Transverse colon (tissue), 4 donors: Measurements from ENCODE around the gene MAN1C1. TPM values are rescaled to one million over a fixed set of nuclear protein-coding genes. Genes with fewer than 3 reads are reported as not detected.
A peak's percentile ranks its signal among the peaks of the same experiment; 100 is the strongest.

Source experiments
- DNase-seq: peaks from one replicate; pipeline ENCODE4 v3.0.0-alpha.2; 2019
- H3K27ac ChIP-seq, 4 donors: fragments of 200-600 bp; sonication (generic); 2 replicates each; pipeline ENCODE4 v1.5.1; 2016 to 2018; ENCODE audit warnings: inconsistent platforms in 4 of 4
- H3K27me3 ChIP-seq: fragments of 200-600 bp; sonication (generic); 2 replicates; pipeline ENCODE4 v1.5.1; 2017; ENCODE audit warnings: inconsistent platforms
- H3K36me3 ChIP-seq, 4 donors: fragments of 200-600 bp; sonication (generic); 2 replicates each; pipeline ENCODE4 v1.5.1; 2017 to 2019; ENCODE audit warnings: inconsistent platforms in 4 of 4
- H3K4me1 ChIP-seq, 4 donors: fragments of 200-600 bp; sonication (generic); 2 replicates each; pipeline ENCODE4 v1.5.1; 2017 to 2020; ENCODE audit warnings: inconsistent platforms in 4 of 4
- H3K4me3 ChIP-seq, 4 donors: fragments of 200-600 bp; sonication (generic); 1 replicate in 1 of 4; 2 replicates in 3 of 4; pipeline versions ENCODE4 v1.5.1 to v1.6.1; 2017 to 2019; ENCODE audit warnings: inconsistent platforms in 4 of 4
- H3K9me3 ChIP-seq, 2 donors: fragments of 200-600 bp; sonication (generic); 2 replicates each; pipeline ENCODE4 v1.5.1; 2017 to 2019; ENCODE audit warnings: inconsistent platforms in 2 of 2
- CTCF ChIP-seq, 5 experiments: fragments of 200-600 bp in 3 of 5; fragments of 450-650 bp in 2 of 5; sonication (generic) in 3 of 5; IDR thresholded peaks; 1 replicate in 2 of 5; 2 replicates in 3 of 5; pipeline ENCODE4 v1.5.1; 2016 to 2017; ENCODE audit warnings: antibody characterized with exemption in 5 of 5, inconsistent platforms in 3 of 5, mild to moderate bottlenecking in 2 of 5, moderate library complexity in 1 of 5
- EP300 ChIP-seq: sonication (generic); formaldehyde crosslinking; IDR thresholded peaks from one replicate; pipeline ENCODE4 v1.6.1; 2017; ENCODE audit warnings: antibody characterized with exemption, low read depth
- POLR2A ChIP-seq: fragments of 450-650 bp; IDR thresholded peaks from one replicate; pipeline ENCODE4 v1.6.1; 2016; ENCODE audit warnings: antibody characterized with exemption, mild to moderate bottlenecking, moderate library complexity
- POLR2AphosphoS5 ChIP-seq, 3 donors: sonication (generic); formaldehyde crosslinking; IDR thresholded peaks; one replicate each; pipeline ENCODE4 v1.6.1; 2016; ENCODE audit warnings: antibody characterized with exemption in 3 of 3
- WGBS, 2 donors: methylation state at CpG; one replicate each; pipeline ENCODE4 v1.1.5; 2018; ENCODE audit warnings: low coverage in 1 of 2; 5-methylcytosine and 5-hydroxymethylcytosine counted together
- in situ Hi-C, 4 donors: fragments of 200-750 bp; cut with MboI; loops; one replicate each; pipeline versions ENCODE4 v1.15.0 to v1.15.1; 2017; ENCODE audit warnings: low sequenced_read_pairs in 3 of 4, low pct_ligation_motif_present in 1 of 4, low pct_unique_long_range_greater_than_20kb in 1 of 4
- intact Hi-C: fragments of 100-400 bp; cut with DNase I; formaldehyde crosslinking; loops from one replicate; pipeline ENCODE4 v1.15.1; 2023; ENCODE audit warnings: low total_unique reads
- total RNA-seq, 4 donors: library from RNA; depleted of rRNA; stranded (reverse); fragments of >200 nt; gene quantifications; one replicate each; pipeline ENCODE4 v1.1.0, GENCODE V29; 2016

The MAN1C1 gene
- total RNA-seq, 4 donors from 2014 or later, result 2.4 to 6.8 (median 4.3) TPM

- TF ChIP-seq EP300 (no peak), POLR2A (no peak), CTCF (IDR thresholded peaks at IDR 0.05) (no peak), POLR2AphosphoS5 (IDR thresholded peaks at IDR 0.05) (no peak)
- in situ Hi-C loops, result loop anchor here in 3 of 4 donors (10.0 to 25.0 kb wide), 2 partner anchors 180 to 182 kb away; partner anchors contain the start of gene MAN1C1 (in 3 of the 3)
- intact Hi-C loops, result no loop called here
- Histone ChIP-seq H3K4me1 (peaks cover 4 to 7% (median 6%) of the 10 kb centered on the region in 4 donors), H3K9me3 (no peaks in the 10 kb centered on the region), H3K36me3 (no peaks in the 10 kb centered on the region), H3K27me3 (no peaks in the 10 kb centered on the region), H3K4me3 (no peak overlapping the region), H3K27ac (no peak overlapping the region)
- no peak for DNase-seq
- 72 to 74% methylated on average over 6 to 8 of the region's 8 CpGs for WGBS, 2 donors
Observed at GRCh38 chr1:25794325-25794724, 177.7 kb downstream of the MAN1C1 start.

- H3K36me3 ChIP-seq, result no peaks in the 10 kb centered on the region
- intact Hi-C loops (loop anchor here (5.0 kb wide), 1 partner anchor 183 kb away; no protein-coding TSS in a partner anchor), in situ Hi-C loops (loop anchor here (5.0 to 25.0 kb wide), 3 partner anchors 180 to 183 kb away; partner anchors contain the start of gene MAN1C1 (in 3 of the 4))
- H3K27ac ChIP-seq, result no peak overlapping the region
- H3K4me3 ChIP-seq, result no peak overlapping the region
- TF ChIP-seq EP300 (no peak), CTCF (IDR thresholded peaks at IDR 0.05) (no peak), POLR2AphosphoS5 (IDR thresholded peaks at IDR 0.05) (no peak), POLR2A (no peak)
- no peak for DNase-seq
- H3K9me3 ChIP-seq, result no peaks in the 10 kb centered on the region
- WGBS, 2 donors, result 49 to 62% methylated on average over 2 of the region's 2 CpGs
- no peaks in the 10 kb centered on the region for H3K27me3 ChIP-seq
- peaks cover 8 to 12% (median 11%) of the 10 kb centered on the region in 4 donors for H3K4me1 ChIP-seq
Observed at GRCh38 chr1:25795211-25795610, 178.6 kb downstream of the MAN1C1 start.

DNA sequence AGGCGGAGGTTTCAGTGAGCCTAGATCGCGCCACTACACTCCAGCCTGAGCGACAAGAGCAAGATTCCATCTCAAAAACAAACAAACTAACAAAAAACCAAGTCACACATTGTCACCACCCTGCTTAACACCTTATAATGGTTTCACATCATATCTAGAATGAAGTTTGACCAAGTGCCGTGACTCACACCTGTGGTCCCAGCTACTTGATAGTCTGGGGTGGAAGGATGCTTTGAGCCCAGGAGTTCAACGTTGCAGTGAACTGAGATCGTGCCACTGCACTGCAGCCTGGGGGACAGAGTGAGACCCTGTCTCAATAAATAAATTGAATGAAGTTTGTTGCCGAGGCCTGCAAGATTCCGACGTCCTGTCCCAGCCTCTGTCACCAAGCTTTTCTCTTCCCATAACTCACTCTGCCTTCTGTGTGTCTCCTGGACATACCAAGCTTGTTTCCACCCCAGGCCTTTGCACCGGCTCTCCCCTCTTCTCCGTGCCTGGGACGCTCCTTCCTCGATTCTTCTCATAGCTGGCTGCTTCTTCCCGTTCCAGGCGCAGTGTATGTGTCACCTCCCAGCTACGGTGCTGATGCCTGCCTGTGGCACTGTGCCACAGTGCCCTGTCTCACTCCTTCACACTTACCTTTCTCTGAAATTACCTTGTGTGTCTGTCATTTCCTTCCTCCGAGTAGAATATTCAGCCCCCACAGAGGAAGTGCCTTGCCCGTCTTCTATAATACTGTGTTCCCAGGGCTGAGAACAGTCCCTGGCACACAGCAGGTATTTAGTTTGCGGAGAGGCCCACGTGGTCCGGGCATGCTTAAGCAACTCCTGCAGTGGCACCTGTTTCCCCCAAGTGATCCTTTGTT is 179.6 kb downstream of the MAN1C1 start:
- Histone ChIP-seq H3K4me1 (peaks cover 15 to 19% (median 18%) of the 10 kb centered on the region in 4 donors), H3K9me3 (no peaks in the 10 kb centered on the region), H3K27me3 (no peaks in the 10 kb centered on the region), H3K4me3 (no peak overlapping the region), H3K36me3 (no peaks in the 10 kb centered on the region), H3K27ac (peak overlapping the region in 1 of 4 donors; percentile 8)
- 71 to 84% methylated on average over 14 to 22 of the region's 22 CpGs for WGBS, 2 donors
- in situ Hi-C loops (loop anchor here (5.0 to 25.0 kb wide), 3 partner anchors 181 to 184 kb away; partner anchors contain the start of gene MAN1C1 (in 3 of the 4)), intact Hi-C loops (loop anchor here (5.0 kb wide), 1 partner anchor 184 kb away; no protein-coding TSS in a partner anchor)
- TF ChIP-seq POLR2A (no peak), CTCF (IDR thresholded peaks at IDR 0.05) (no peak), EP300 (no peak)
- DNase-seq, result no peak

DNA sequence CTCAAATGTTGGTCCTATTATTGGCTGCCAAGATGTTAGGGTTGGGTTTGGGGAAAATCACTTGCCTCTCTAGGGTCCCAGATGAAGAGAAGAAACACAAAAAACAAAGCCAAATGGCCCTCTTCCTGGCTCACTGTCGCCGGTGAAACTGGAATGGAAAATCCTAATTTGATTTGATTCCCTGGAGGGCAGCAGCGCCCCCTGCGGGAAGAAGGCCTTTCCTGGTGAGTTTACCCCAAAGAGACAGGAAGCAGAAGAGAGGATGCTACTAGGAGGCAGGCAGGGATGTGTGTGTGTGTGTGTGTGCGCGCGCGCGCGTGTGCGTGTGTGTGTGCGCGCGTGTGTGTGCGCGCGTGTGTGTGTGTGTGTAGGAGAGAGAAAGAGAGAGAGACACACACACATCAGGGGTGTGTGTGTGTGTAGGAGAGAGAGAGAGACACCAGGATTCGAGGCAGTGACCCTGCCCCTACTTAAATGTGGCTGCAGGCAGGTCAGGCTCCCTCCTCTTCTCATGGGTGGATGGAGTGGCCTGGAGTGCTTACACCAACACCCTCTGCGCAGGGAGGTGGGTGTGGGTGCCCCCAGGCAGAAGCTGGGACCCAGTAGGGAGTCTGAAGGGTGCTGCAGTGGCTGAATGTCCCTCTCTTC is 180.3 kb downstream of the MAN1C1 start:
- Histone ChIP-seq H3K27me3 (no peaks in the 10 kb centered on the region), H3K4me1 (peaks cover 17 to 23% (median 18%) of the 10 kb centered on the region in 4 donors), H3K36me3 (no peaks in the 10 kb centered on the region), H3K27ac (peak overlapping the region in 1 of 4 donors; percentile 8), H3K9me3 (no peaks in the 10 kb centered on the region), H3K4me3 (no peak overlapping the region)
- TF ChIP-seq CTCF (IDR thresholded peaks at IDR 0.05) (peak; percentile 71 to 85 (median 75)), EP300 (no peak), POLR2A (no peak), POLR2AphosphoS5 (IDR thresholded peaks at IDR 0.05) (no peak)
- in situ Hi-C loops, result loop anchor here (5.0 to 25.0 kb wide), 3 partner anchors 182 to 185 kb away; partner anchors contain the start of gene MAN1C1 (in 3 of the 4)
- DNase-seq, result peak; percentile 90
- 2 to 5% methylated on average over 11 to 19 of the region's 19 CpGs for WGBS, 2 donors
- intact Hi-C loops, result loop anchor here (5.0 kb wide), 1 partner anchor 185 kb away; no protein-coding TSS in a partner anchor
